ENCODE data around the gene SH3BP5L.

Gene SH3BP5L

DNA sequence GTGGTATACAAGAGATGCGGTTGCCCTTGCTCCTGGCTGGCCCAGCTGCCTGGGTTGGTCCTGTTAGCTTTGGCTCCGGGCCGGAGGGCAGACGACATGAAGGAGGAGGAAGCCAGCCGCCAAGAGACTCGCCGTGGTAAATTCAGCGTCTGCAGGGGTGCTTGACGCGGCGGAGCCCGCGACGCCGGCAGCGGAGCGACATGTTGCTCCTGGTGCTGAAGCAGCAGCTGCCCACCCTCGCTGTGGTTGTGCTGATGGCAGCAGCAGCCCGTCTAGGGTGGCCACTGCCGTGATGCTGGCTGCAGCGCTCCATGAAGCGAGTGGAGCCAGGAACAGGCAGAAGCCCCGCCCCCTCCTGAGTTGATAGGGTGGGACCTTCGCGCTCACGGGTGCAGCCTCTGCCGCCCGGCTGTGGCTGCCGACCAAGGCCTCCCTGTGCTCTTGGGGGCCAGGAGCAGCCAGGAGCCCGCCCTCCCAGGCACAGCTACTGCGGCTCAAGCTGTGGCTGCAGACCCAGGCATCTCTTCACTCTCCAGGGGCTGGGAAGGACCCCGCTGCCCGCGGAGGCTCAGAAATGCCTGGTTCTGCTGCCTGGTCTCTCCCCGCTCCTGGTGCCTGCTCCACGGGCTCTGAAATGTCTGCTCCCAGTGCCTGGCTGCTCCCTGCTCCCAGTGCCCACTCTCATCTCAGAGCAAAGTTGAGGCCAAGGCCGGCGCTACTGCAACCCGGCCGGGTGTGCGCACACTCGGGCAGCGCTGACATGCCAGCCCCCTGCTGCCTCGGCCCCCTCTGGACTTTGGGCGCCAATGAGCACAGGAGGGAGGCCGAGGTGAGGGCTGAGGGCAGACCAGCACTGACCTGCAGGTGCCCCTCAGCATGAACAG is 37.5 kb upstream of the SH3BP5L start:
- H3K9me3 ChIP-seq (ENCODE audit: control extremely low read depth in 1 of 5, control insufficient read depth in 4 of 5, insufficient read depth in 2 of 5, low read depth in 1 of 5, low read length in 4 of 5) = no peaks in the 10 kb centered on the region
- no peaks in the 10 kb centered on the region for H3K27me3 ChIP-seq (replicated peaks in 2 of 5; ENCODE audit: control insufficient read depth in 4 of 5, insufficient read depth in 5 of 5, low read length in 4 of 5)
- ChIA-PET POLR2A (interaction anchor here (1.7 kb wide), 1 partner anchor 9 kb away, joined by 4 read pairs; no protein-coding TSS in a partner anchor), CTCF (interaction anchor here (0.9 to 1.9 kb wide), 3 partner anchors 10 to 25 kb away, joined by 3 to 5 read pairs (median 5); partner anchors contain the start of gene ZNF672)
- 16% methylated on average over 39 of the region's 46 CpGs for WGBS (ENCODE audit: insufficient coverage)
- H3K36me3 ChIP-seq (ENCODE audit: control insufficient read depth in 4 of 4, insufficient read depth in 4 of 4, low read length in 3 of 4) = no peaks in the 10 kb centered on the region
- peaks cover 2 to 32% (median 29%) of the 10 kb centered on the region in 4 experiments for H3K4me1 ChIP-seq (ENCODE audit: control extremely low read depth in 1 of 4, control insufficient read depth in 4 of 4, insufficient read depth in 4 of 4, low read length in 3 of 4)
- peak overlapping the region; percentile 59 to 85 (median 80) for H3K4me3 ChIP-seq (ENCODE audit: control insufficient read depth in 1 of 7, extremely low read depth in 1 of 7, insufficient read depth in 4 of 7, low read depth in 2 of 7, low read length in 6 of 7)
- DNase-seq = peak; percentile 72 to 88 (median 83)
- H3K27ac ChIP-seq (ENCODE audit: insufficient read depth in 1 of 2, low read depth in 1 of 2, low read length in 2 of 2, poor library complexity in 1 of 2, severe bottlenecking in 2 of 2) = no peak overlapping the region

DNA sequence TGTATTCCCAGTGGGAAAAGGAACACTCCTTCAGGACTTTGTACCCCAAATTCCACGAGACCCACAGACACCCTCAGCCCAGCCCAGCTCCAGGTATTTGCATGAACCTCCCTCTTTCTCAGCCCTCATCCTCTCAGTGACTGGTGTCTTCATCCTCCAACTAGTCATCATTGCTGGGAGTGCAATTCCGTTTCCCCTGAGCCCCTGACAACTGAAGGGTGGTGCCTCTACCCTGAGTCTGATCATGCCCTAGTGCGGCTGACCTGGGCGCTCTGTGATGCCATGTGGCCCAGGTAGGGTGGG is 36.9 kb upstream of the SH3BP5L start:
- ChIA-PET POLR2A (interaction anchor here (1.7 kb wide), 1 partner anchor 10 kb away, joined by 4 read pairs; no protein-coding TSS in a partner anchor), CTCF (interaction anchor here (1.4 kb wide), 1 partner anchor 25 kb away, joined by 5 read pairs; the partner anchor contains the start of gene ZNF672)
- no peaks in the 10 kb centered on the region for H3K9me3 ChIP-seq (ENCODE audit: control extremely low read depth in 1 of 5, control insufficient read depth in 4 of 5, insufficient read depth in 2 of 5, low read depth in 1 of 5, low read length in 4 of 5)
- H3K36me3 ChIP-seq (ENCODE audit: control insufficient read depth in 4 of 4, insufficient read depth in 4 of 4, low read length in 3 of 4) = no peaks in the 10 kb centered on the region
- H3K4me1 ChIP-seq (ENCODE audit: control extremely low read depth in 1 of 4, control insufficient read depth in 4 of 4, insufficient read depth in 4 of 4, low read length in 3 of 4) = peaks cover 2 to 38% (median 35%) of the 10 kb centered on the region in 4 experiments
- H3K27ac ChIP-seq (ENCODE audit: insufficient read depth in 1 of 2, low read depth in 1 of 2, low read length in 2 of 2, poor library complexity in 1 of 2, severe bottlenecking in 2 of 2) = no peak overlapping the region
- DNase-seq = no peak
- H3K4me3 ChIP-seq (ENCODE audit: control insufficient read depth in 1 of 7, extremely low read depth in 1 of 7, insufficient read depth in 4 of 7, low read depth in 2 of 7, low read length in 6 of 7) = peak overlapping the region; percentile 59 to 85 (median 80)
- no peaks in the 10 kb centered on the region for H3K27me3 ChIP-seq (replicated peaks in 2 of 5; ENCODE audit: control insufficient read depth in 4 of 5, insufficient read depth in 5 of 5, low read length in 4 of 5)
- WGBS (ENCODE audit: insufficient coverage) = 23% methylated on average over 4 of the region's 4 CpGs

GRCh38 chr1:248861616-248862015 is 35.9 kb upstream of the SH3BP5L start:
- no peaks in the 10 kb centered on the region for H3K36me3 ChIP-seq (ENCODE audit: control insufficient read depth in 4 of 4, insufficient read depth in 4 of 4, low read length in 3 of 4)
- no peaks in the 10 kb centered on the region for H3K9me3 ChIP-seq (ENCODE audit: control extremely low read depth in 1 of 5, control insufficient read depth in 4 of 5, insufficient read depth in 2 of 5, low read depth in 1 of 5, low read length in 4 of 5)
- DNase-seq = no peak
- H3K27me3 ChIP-seq (replicated peaks in 2 of 5; ENCODE audit: control insufficient read depth in 4 of 5, insufficient read depth in 5 of 5, low read length in 4 of 5) = no peaks in the 10 kb centered on the region
- peaks cover 2 to 47% (median 43%) of the 10 kb centered on the region in 4 experiments for H3K4me1 ChIP-seq (ENCODE audit: control extremely low read depth in 1 of 4, control insufficient read depth in 4 of 4, insufficient read depth in 4 of 4, low read length in 3 of 4)
- H3K4me3 ChIP-seq (ENCODE audit: control insufficient read depth in 1 of 7, extremely low read depth in 1 of 7, insufficient read depth in 4 of 7, low read depth in 2 of 7, low read length in 6 of 7) = no peak overlapping the region
- H3K27ac ChIP-seq (ENCODE audit: insufficient read depth in 1 of 2, low read depth in 1 of 2, low read length in 2 of 2, poor library complexity in 1 of 2, severe bottlenecking in 2 of 2) = no peak overlapping the region
- POLR2A ChIA-PET = interaction anchor here (1.7 kb wide), 1 partner anchor 11 kb away, joined by 4 read pairs; no protein-coding TSS in a partner anchor
- CTCF ChIA-PET = interaction anchor here (0.7 to 1.6 kb wide), 5 partner anchors 20 to 26 kb away, joined by 3 to 5 read pairs (median 3); partner anchors contain the start of gene ZNF672
- WGBS (ENCODE audit: insufficient coverage) = no CpG with 5 or more reads among the region's 2 CpGs

GRCh38 chr1:248860007-248860406 is 34.3 kb upstream of the SH3BP5L start:
- DNase-seq = no peak
- Histone ChIP-seq H3K27ac (ENCODE audit: insufficient read depth in 1 of 2, low read depth in 1 of 2, low read length in 2 of 2, poor library complexity in 1 of 2, severe bottlenecking in 2 of 2) (peak overlapping the region in 1 of 2 experiments; percentile 84), H3K9me3 (ENCODE audit: control extremely low read depth in 1 of 5, control insufficient read depth in 4 of 5, insufficient read depth in 2 of 5, low read depth in 1 of 5, low read length in 4 of 5) (no peaks in the 10 kb centered on the region), H3K36me3 (ENCODE audit: control insufficient read depth in 4 of 4, insufficient read depth in 4 of 4, low read length in 3 of 4) (peaks cover 0 to 12% (median 5%) of the 10 kb centered on the region in 4 experiments), H3K27me3 (replicated peaks in 2 of 5; ENCODE audit: control insufficient read depth in 4 of 5, insufficient read depth in 5 of 5, low read length in 4 of 5) (no peaks in the 10 kb centered on the region), H3K4me1 (ENCODE audit: control extremely low read depth in 1 of 4, control insufficient read depth in 4 of 4, insufficient read depth in 4 of 4, low read length in 3 of 4) (peaks cover 2 to 48% (median 43%) of the 10 kb centered on the region in 4 experiments), H3K4me3 (ENCODE audit: control insufficient read depth in 1 of 7, extremely low read depth in 1 of 7, insufficient read depth in 4 of 7, low read depth in 2 of 7, low read length in 6 of 7) (no peak overlapping the region)
- WGBS (ENCODE audit: insufficient coverage) = 100% methylated on average over 3 of the region's 4 CpGs
- ChIA-PET POLR2A (interaction anchor here (0.9 to 2.8 kb wide), 3 partner anchors 13 to 29 kb away, joined by 3 to 17 read pairs (median 4); partner anchors contain the start of gene ZNF672), CTCF (interaction anchor here (1.1 to 7.2 kb wide), 8 partner anchors 13 to 66 kb away, joined by 3 to 53 read pairs (median 7); partner anchors contain the start of gene ZNF672)

DNA sequence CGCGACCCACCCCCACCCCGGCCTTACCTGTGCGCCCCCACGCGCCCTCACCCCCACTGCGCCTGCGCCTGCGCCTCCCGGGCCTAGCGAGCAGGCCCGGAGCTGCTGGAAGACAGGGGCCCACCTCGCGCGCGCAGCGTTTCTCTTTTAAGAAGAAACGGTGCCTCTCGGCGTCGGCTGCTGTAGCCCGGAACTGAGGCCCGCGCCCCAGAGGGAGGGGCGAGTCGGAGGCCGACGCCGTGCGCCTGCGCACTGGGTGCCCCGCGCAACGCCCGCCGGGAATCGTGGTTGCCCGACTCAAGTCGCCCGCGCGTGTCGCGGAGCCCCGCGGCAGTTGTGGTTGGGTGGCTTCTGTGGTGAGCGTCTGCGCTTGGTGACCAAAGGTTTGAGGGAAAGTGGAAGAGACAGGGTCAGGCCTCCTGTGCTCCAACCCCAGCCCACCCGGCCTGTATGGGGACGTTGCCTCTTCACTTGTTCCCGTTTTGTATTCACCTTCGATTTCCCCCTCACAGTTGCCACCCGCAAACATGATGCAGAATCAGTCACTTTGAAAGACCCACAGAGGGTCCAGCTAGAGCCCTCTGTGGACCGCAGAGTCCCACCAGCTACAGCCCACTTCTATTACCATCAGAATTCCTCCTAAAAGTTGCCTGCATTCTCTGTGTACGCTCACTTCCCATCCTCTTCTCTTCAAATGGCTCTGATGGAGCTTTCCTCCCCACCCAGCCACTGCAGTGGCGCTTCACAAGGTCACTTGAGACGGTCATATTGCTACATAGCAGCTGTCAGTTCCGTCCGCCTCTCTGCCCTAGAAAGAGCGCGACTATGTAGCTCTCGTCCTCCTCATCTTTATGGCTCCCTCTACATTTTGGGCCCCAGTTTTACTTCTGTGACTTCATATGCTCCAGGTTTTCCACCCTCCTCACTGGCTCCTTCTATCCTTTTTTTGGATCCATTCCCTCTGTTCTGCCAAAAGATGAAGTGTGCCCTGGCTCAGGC is 33.5 kb upstream of the SH3BP5L start, which contains the start of gene ZNF692:
TSS of gene ZNF692 (minus strand) at position 195 of the 999 bp plus-strand sequence. CDS start 776 bp downstream, outside the sequence.
- Histone ChIP-seq H3K27me3 (replicated peaks in 2 of 5; ENCODE audit: control insufficient read depth in 4 of 5, insufficient read depth in 5 of 5, low read length in 4 of 5) (no peaks in the 10 kb centered on the region), H3K4me3 (ENCODE audit: control insufficient read depth in 1 of 7, extremely low read depth in 1 of 7, insufficient read depth in 4 of 7, low read depth in 2 of 7, low read length in 6 of 7) (peak within 1 kb of the TSS; percentile 20 to 85 (median 72)), H3K4me1 (ENCODE audit: control extremely low read depth in 1 of 4, control insufficient read depth in 4 of 4, insufficient read depth in 4 of 4, low read length in 3 of 4) (peaks cover 2 to 48% (median 43%) of the 10 kb centered on the region in 4 experiments), H3K36me3 (ENCODE audit: control insufficient read depth in 4 of 4, insufficient read depth in 4 of 4, low read length in 3 of 4) (peaks cover under 1 to 20% (median 11%) of the 10 kb centered on the region in 4 experiments), H3K9me3 (ENCODE audit: control extremely low read depth in 1 of 5, control insufficient read depth in 4 of 5, insufficient read depth in 2 of 5, low read depth in 1 of 5, low read length in 4 of 5) (no peaks in the 10 kb centered on the region), H3K27ac (ENCODE audit: insufficient read depth in 1 of 2, low read depth in 1 of 2, low read length in 2 of 2, poor library complexity in 1 of 2, severe bottlenecking in 2 of 2) (peak within 1 kb of the TSS; percentile 81 to 84)
- peak; percentile 98 to 99 (median 99) for DNase-seq
- 13% methylated on average over 41 of the region's 62 CpGs for WGBS (ENCODE audit: insufficient coverage)
- ChIA-PET CTCF (interaction anchor here (1.0 to 7.2 kb wide), 13 partner anchors 12 to 67 kb away, joined by 3 to 53 read pairs (median 7); partner anchors contain the start of gene ZNF672), POLR2A (interaction anchor here (0.9 to 2.8 kb wide), 6 partner anchors 14 to 46 kb away, joined by 3 to 17 read pairs (median 4); partner anchors contain the start of gene ZNF672)
